SH-SY5Y (cell line): ENCODE data around the gene PDCD1.

Experiments used
- GATA2 ChIP-seq: IDR thresholded peaks from 2 replicates; pipeline ENCODE4 v1.6.1; 2011; ENCODE audit warnings: mild to moderate bottlenecking, low read depth, low read length
- GATA3 ChIP-seq: IDR thresholded peaks from 2 replicates; pipeline ENCODE4 v1.6.1; 2011; ENCODE audit warnings: low read depth, mild to moderate bottlenecking, low read length, moderate library complexity

DNA sequence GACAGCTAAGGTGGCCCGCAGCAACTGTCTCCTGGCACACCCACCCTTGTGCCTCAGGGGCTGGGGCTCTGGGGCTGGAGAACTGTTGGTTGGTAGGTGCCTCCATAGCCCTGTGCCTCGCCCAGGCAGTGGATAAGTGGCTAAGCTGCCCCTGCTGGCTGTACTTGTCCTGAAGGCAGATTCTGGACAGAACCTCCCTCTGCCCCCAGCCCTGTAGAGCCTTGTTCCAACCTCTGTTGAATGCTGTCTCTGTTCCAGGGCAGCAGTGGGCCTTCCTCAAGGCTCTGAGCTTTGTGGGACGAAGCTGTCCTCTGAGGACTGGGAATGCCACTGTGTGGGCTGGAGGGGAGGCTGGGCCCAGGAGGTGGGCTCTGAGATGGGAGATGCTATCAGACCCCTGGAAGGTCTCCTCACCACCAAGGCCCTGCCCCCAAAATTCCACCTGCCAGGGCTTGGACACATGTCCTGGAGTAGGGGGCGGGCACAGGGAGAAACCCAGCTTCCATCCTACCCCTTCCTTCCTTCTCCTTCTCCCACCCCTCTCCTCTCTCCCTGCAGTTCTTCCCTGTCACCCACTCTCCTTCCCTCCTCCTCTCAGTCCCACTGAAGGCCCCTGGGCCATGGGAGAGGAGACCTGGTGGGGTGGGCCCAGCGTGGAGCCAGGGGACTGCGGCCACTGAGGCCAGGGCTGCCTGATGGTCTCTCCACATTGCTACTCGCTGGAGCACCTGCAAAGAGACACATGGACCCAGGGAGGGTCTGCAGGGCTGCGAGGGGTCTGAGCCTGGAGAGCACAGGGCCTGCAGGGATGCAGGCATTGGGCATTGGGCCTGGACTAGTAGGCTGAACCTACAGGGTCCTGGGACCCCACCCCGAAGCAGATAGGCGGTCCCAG lies 1.7 kb upstream of the PDCD1 start:
- no peak for TF ChIP-seq GATA3
- no peak for TF ChIP-seq GATA2
